Measurements from ENCODE around the gene OPA3. TPM values are rescaled to one million over a fixed set of nuclear protein-coding genes. Genes with fewer than 3 reads are reported as not detected.
"Not testable (repeated sequence)": the region's sequence is repeated elsewhere in the genome, so short reads cannot be mapped to it uniquely, and the experiment has no call there.

OPA3 gene
- total and polyA plus RNA-seq, 10 donors: 2.8 to 18.4 (median 16.0) TPM

DNA sequence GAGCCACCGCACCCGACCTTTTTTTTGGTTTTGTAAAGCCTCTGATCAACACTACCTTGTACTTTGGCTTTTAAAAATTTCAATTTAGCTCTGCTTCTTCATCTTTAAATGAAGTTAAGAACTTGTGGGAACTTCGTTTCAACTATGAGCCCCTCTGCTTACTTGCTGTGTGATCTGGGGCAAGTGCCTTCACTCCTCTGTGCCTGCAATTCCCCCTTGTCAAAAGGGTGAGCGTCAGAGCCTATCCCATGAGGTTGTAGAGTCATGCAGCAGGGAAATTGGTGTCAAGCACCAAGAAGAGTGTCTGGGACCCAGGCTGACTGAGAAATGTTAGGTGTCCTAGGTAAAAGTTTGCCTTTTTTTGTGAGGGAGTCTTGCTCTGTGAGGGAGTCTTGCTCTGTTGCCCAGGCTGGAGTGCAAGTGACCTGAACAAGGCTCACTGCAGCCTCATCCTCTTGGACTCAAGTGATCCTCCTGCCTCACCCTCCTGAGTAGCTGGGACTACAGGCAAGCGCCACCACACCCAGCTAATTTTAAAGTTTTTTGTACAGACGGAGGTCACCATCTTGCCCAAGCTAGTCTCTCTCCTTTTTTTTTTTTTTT is 71.6 kb downstream of the OPA3 start:
- H3K36me3 ChIP-seq: peaks cover 0 to 71% (median 13%) of the 10 kb centered on the region in 6 donors
- TF ChIP-seq POLR2A (IDR thresholded peaks at IDR 0.05) (no peak), POLR2AphosphoS5 (IDR thresholded peaks at IDR 0.05) (no peak)
- TF ChIP-seq, protein P1, sequence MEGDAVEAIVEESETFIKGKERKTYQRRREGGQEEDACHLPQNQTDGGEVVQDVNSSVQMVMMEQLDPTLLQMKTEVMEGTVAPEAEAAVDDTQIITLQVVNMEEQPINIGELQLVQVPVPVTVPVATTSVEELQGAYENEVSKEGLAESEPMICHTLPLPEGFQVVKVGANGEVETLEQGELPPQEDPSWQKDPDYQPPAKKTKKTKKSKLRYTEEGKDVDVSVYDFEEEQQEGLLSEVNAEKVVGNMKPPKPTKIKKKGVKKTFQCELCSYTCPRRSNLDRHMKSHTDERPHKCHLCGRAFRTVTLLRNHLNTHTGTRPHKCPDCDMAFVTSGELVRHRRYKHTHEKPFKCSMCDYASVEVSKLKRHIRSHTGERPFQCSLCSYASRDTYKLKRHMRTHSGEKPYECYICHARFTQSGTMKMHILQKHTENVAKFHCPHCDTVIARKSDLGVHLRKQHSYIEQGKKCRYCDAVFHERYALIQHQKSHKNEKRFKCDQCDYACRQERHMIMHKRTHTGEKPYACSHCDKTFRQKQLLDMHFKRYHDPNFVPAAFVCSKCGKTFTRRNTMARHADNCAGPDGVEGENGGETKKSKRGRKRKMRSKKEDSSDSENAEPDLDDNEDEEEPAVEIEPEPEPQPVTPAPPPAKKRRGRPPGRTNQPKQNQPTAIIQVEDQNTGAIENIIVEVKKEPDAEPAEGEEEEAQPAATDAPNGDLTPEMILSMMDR (IDR thresholded peaks at IDR 0.05 in 8 of 11, conservative IDR thresholded peaks at IDR 0.05 in 3 of 11): no peak
- intact Hi-C loops (cut with DNase I; ENCODE audit: low total_unique reads): no loop called here
- H3K27me3 ChIP-seq (replicated peaks in 1 of 7): no peaks in the 10 kb centered on the region
- H3K27ac ChIP-seq: peak overlapping the region in 7 of 8 donors; percentile 59 to 100 (median 89)
- no peak for DNase-seq
- peaks cover 56 to 94% (median 76%) of the 10 kb centered on the region in 6 donors for H3K4me1 ChIP-seq
- 74 to 86% (median 77%) methylated on average over 6 of the region's 6 CpGs for WGBS, 5 donors
- H3K4me3 ChIP-seq: peak overlapping the region in 1 of 8 donors; percentile 99
- no peaks in the 10 kb centered on the region for H3K9me3 ChIP-seq

DNA sequence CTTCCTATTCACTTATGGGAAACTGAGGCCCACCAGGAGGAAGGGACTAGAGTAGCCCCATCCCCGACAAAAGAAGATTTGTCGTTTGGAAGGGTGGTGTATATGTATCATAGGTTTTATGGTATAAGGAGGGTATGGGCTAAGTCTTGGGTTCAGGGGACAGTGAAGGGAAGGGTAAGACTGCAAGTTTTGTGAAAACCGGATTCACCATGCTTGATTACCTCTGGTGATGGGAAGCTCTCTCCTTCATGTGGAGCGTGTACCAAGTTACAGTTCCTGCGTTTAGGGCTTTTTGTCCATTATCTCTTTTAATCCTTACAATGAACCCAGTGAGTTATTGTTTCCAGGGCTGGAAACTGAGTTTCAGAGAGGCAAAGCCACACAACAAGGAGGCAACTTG is 73.5 kb downstream of the OPA3 start:
- peaks cover 57 to 80% (median 72%) of the 10 kb centered on the region in 6 donors for H3K4me1 ChIP-seq
- 81 to 93% (median 87%) methylated on average over 5 of the region's 5 CpGs for WGBS, 5 donors

DNA sequence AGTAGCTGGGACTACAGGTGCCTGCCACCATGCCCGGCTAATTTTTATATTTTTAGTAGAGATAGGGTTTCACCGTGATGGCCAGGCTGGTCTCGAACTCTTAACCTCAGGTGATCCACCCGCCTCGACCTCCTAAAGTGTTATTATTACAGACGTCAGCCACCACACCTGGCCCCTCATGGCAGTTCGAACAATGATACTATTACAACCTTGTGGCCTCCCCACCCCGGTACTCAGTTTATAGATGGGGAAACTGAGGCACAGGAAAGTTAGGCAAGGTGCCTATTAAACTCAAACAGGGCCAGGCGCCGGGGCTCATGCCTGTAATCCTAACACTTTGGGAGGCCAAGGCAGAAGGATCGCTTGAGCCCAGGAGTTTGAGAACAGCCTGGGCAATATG is 74.2 kb downstream of the OPA3 start:
- Histone ChIP-seq H3K27ac (peak overlapping the region; percentile 96 to 100 (median 97)), H3K4me1 (peaks cover 57 to 80% (median 72%) of the 10 kb centered on the region in 6 donors), H3K36me3 (peaks cover 0 to 45% (median 2%) of the 10 kb centered on the region in 6 donors), H3K4me3 (peak overlapping the region; percentile 2 to 100 (median 98))
- H3K9me3 ChIP-seq; DNase-seq; intact Hi-C loops (cut with DNase I; ENCODE audit: low total_unique reads); H3K27me3 ChIP-seq (replicated peaks in 1 of 7): not testable (repeated sequence)
- WGBS, 5 donors: 75 to 88% (median 80%) methylated on average over 11 of the region's 11 CpGs

More for the DNA sequence above, 73.5 kb downstream of the OPA3 start:
- Histone ChIP-seq H3K36me3 (peaks cover 0 to 52% (median 4%) of the 10 kb centered on the region in 6 donors), H3K9me3 (no peaks in the 10 kb centered on the region), H3K4me3 (peak overlapping the region in 4 of 8 donors; percentile 96 to 100 (median 99)), H3K27me3 (replicated peaks in 1 of 7) (no peaks in the 10 kb centered on the region), H3K27ac (peak overlapping the region in 6 of 8 donors; percentile 14 to 100 (median 98))
- intact Hi-C loops (cut with DNase I; ENCODE audit: low total_unique reads): no loop called here
- TF ChIP-seq, protein P1 (IDR thresholded peaks at IDR 0.05 in 8 of 11, conservative IDR thresholded peaks at IDR 0.05 in 3 of 11): no peak
- no peak for TF ChIP-seq POLR2A (IDR thresholded peaks at IDR 0.05)
- DNase-seq: no peak

DNA sequence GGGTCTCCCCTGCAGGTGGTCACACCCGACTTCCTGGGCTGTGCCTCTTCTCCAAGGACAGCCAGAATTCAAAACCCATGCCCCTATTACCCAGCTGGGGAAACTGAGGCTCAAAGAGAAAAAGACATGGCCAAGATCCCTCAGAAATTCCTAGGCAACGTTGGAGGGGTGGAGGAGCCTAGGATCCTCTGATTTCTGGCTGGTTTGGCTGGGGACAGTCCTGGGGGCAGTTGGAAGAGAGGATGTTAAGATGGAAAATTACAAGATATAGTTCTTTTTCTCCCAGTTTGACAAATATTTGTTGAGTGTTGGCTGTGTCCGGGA is 74.9 kb downstream of the OPA3 start:
- Histone ChIP-seq H3K27me3 (replicated peaks in 1 of 7) (no peaks in the 10 kb centered on the region), H3K36me3 (peaks cover 0 to 41% (median 2%) of the 10 kb centered on the region in 6 donors), H3K9me3 (no peaks in the 10 kb centered on the region), H3K4me1 (peaks cover 50 to 80% (median 65%) of the 10 kb centered on the region in 6 donors), H3K27ac (peak overlapping the region; percentile 96 to 100 (median 97)), H3K4me3 (peak overlapping the region; percentile 96 to 100 (median 98))
- no peak for TF ChIP-seq POLR2AphosphoS5 (IDR thresholded peaks at IDR 0.05)
- TF ChIP-seq, protein P1 (IDR thresholded peaks at IDR 0.05 in 8 of 11, conservative IDR thresholded peaks at IDR 0.05 in 3 of 11): peak in 1 of 11 experiments; percentile 7
- no peak for DNase-seq
- 10 to 19% (median 13%) methylated on average over 2 to 3 of the region's 3 CpGs for WGBS, 5 donors
- intact Hi-C loops (cut with DNase I; ENCODE audit: low total_unique reads): no loop called here

Measured in spleen (tissue), 11 donors.